ENCODE results near the gene IL1B. TPM values are rescaled to one million over a fixed set of nuclear protein-coding genes. Genes with fewer than 3 reads are reported as not detected.

Gene IL1B
- total RNA-seq (2022) (5.4 and 5.5 TPM in 2 replicates), Bru-seq, nascent RNA (percentile 64 among the genes with signal in this experiment), BruChase-seq, experiment 1, labeled RNA remaining after a 6-hour chase (percentile 43 among the genes with signal in this experiment), BruChase-seq, experiment 2, labeled RNA remaining after a 2-hour chase (percentile 52 among the genes with signal in this experiment)
- long read RNA-seq, partial matches to known transcripts, result 0 of 3 reads
- long read RNA-seq, other reads (novel, unspliced or antisense), result 0 of 3 reads

- intact Hi-C loops (cut with micrococcal nuclease), result loop anchor here (1.0 kb wide), 1 partner anchor 53 kb away; no protein-coding TSS in a partner anchor
These were observed at the start of gene IL1B for GRCh38 chr2:112836695-112837117. TSS of gene IL1B (minus strand) at chr2:112836779. CDS start at chr2:112836229, 550 bp downstream.

GRCh38 chr2:112886291-112886690, 49.7 kb upstream of the IL1B start:
- Mint-ChIP-seq H3K4me3 (ENCODE audit: unreplicated experiment) (no peak overlapping the region), H3K27me3 (ENCODE audit: insufficient read depth, unreplicated experiment) (no peaks in the 10 kb centered on the region), H3K4me1 (ENCODE audit: insufficient read depth, unreplicated experiment) (peaks cover 6% of the 10 kb centered on the region), H3K27ac (ENCODE audit: low read depth, unreplicated experiment) (no peak overlapping the region), H3K9me3 (ENCODE audit: unreplicated experiment) (no peaks in the 10 kb centered on the region), H3K36me3 (ENCODE audit: insufficient read depth, unreplicated experiment) (no peaks in the 10 kb centered on the region)
- POLR2A ChIA-PET, result interaction anchor here (1.0 to 2.7 kb wide), 7 partner anchors 10 to 113 kb away, joined by 3 to 24 read pairs (median 4); partner anchors contain the start of gene IL1A
- DNase-seq (ENCODE audit: unreplicated experiment), result no peak
- no TSS peak for BruUV-seq (replicated peaks)
- intact Hi-C loops (cut with micrococcal nuclease), result loop anchor here (10.0 kb wide), 1 partner anchor 281 kb away; no protein-coding TSS in a partner anchor
- CTCF ChIA-PET, result interaction anchor here (0.7 to 5.5 kb wide), 15 partner anchors 17 to 149 kb away, joined by 3 to 120 read pairs (median 8); partner anchors contain the start of gene IL1A
- TF ChIP-seq CTCF (IDR thresholded peaks at IDR 0.05; ENCODE audit: unreplicated experiment), result no peak

More at GRCh38 chr2:112836695-112837117, at the start of gene IL1B:
- ChIA-PET CTCF (interaction anchor here (0.6 to 2.6 kb wide), 3 partner anchors 87 to 119 kb away, joined by 3 to 11 read pairs (median 4); no protein-coding TSS in a partner anchor), POLR2A (interaction anchor here (0.6 to 4.3 kb wide), 20 partner anchors 9 to 354 kb away, joined by 3 to 20 read pairs (median 4); partner anchors contain the start of gene IL1A)
- TF ChIP-seq CTCF (IDR thresholded peaks at IDR 0.05; ENCODE audit: unreplicated experiment), result no peak
- Mint-ChIP-seq H3K36me3 (ENCODE audit: insufficient read depth, unreplicated experiment) (no peaks in the 10 kb centered on the region), H3K27me3 (ENCODE audit: insufficient read depth, unreplicated experiment) (no peaks in the 10 kb centered on the region), H3K4me1 (ENCODE audit: insufficient read depth, unreplicated experiment) (peaks cover 50% of the 10 kb centered on the region), H3K4me3 (ENCODE audit: unreplicated experiment) (peak within 1 kb of the TSS; percentile 46), H3K27ac (ENCODE audit: low read depth, unreplicated experiment) (peak within 1 kb of the TSS; percentile 60), H3K9me3 (ENCODE audit: unreplicated experiment) (no peaks in the 10 kb centered on the region)
- no TSS peak for BruUV-seq (replicated peaks)
- DNase-seq (ENCODE audit: unreplicated experiment), result peak; percentile 87

- no TSS peak for BruUV-seq (replicated peaks)
- Mint-ChIP-seq H3K27me3 (ENCODE audit: insufficient read depth, unreplicated experiment) (no peaks in the 10 kb centered on the region), H3K27ac (ENCODE audit: low read depth, unreplicated experiment) (no peak overlapping the region), H3K4me1 (ENCODE audit: insufficient read depth, unreplicated experiment) (peaks cover 13% of the 10 kb centered on the region), H3K36me3 (ENCODE audit: insufficient read depth, unreplicated experiment) (no peaks in the 10 kb centered on the region), H3K4me3 (ENCODE audit: unreplicated experiment) (no peak overlapping the region), H3K9me3 (ENCODE audit: unreplicated experiment) (no peaks in the 10 kb centered on the region)
- intact Hi-C loops (cut with micrococcal nuclease), result loop anchor here (1.0 to 10.0 kb wide), 3 partner anchors 56 to 281 kb away; no protein-coding TSS in a partner anchor
- POLR2A ChIA-PET, result interaction anchor here (0.5 to 2.7 kb wide), 15 partner anchors 9 to 125 kb away, joined by 3 to 24 read pairs (median 4); partner anchors contain the start of genes IL1A and IL1B
- no peak for TF ChIP-seq CTCF (IDR thresholded peaks at IDR 0.05; ENCODE audit: unreplicated experiment)
- CTCF ChIA-PET, result interaction anchor here (0.6 to 5.5 kb wide), 43 partner anchors 8 to 300 kb away, joined by 3 to 120 read pairs (median 4); partner anchors contain the start of genes CKAP2L and IL1A
- DNase-seq (ENCODE audit: unreplicated experiment), result no peak
These were observed 48.9 kb upstream of the IL1B start for GRCh38 chr2:112885506-112885902.
